GM23248 (cell line): ENCODE results near the gene BTG3.

Experiments
- EZH2 ChIP-seq: fragments of 200-600 bp; sonication (generic); IDR thresholded peaks from 2 replicates; pipeline ENCODE4 v1.6.1; 2018; ENCODE audit warnings: antibody characterized with exemption, mild to moderate bottlenecking; ENCODE audit not compliant: insufficient read depth, poor library complexity, severe bottlenecking
- EZH2phosphoT487 ChIP-seq: fragments of 200-600 bp; sonication (generic); IDR thresholded peaks from 2 replicates; pipeline ENCODE4 v1.6.1; 2018; ENCODE audit warnings: antibody characterized with exemption, moderate library complexity, mild to moderate bottlenecking, low read depth; ENCODE audit not compliant: insufficient read depth

- TF ChIP-seq EZH2 = no peak
- TF ChIP-seq EZH2phosphoT487 = no peak
These were observed 15.0 kb downstream of the BTG3 start for GRCh38 chr21:17597680-17598079.
